IPS-18a (cell line): ENCODE data around the gene ZBP1.

Source experiments
- H3K27ac ChIP-seq: one replicate; pipeline ENCODE4 v1.5.1; 2013; ENCODE audit warnings: low read length
- H3K27me3 ChIP-seq: one replicate; pipeline ENCODE4 v1.6.1; 2013; ENCODE audit warnings: mild to moderate bottlenecking, low read length; ENCODE audit not compliant: control insufficient read depth, insufficient read depth
- H3K36me3 ChIP-seq: one replicate; pipeline ENCODE4 v1.6.1; 2013; ENCODE audit warnings: low read depth, low read length; ENCODE audit not compliant: control insufficient read depth
- H3K4me1 ChIP-seq: one replicate; pipeline ENCODE4 v1.6.1; 2013; ENCODE audit warnings: low read depth, low read length; ENCODE audit not compliant: control insufficient read depth
- H3K4me3 ChIP-seq: one replicate; pipeline ENCODE4 v1.5.1; 2013; ENCODE audit warnings: low read length
- H3K9ac ChIP-seq: one replicate; pipeline ENCODE4 v1.6.1; 2013; ENCODE audit warnings: mild to moderate bottlenecking, low read length, moderate library complexity
- H3K9me3 ChIP-seq: one replicate; pipeline ENCODE4 v1.6.1; 2013; ENCODE audit warnings: low read depth, low read length; ENCODE audit not compliant: control insufficient read depth

Gene ZBP1

DNA sequence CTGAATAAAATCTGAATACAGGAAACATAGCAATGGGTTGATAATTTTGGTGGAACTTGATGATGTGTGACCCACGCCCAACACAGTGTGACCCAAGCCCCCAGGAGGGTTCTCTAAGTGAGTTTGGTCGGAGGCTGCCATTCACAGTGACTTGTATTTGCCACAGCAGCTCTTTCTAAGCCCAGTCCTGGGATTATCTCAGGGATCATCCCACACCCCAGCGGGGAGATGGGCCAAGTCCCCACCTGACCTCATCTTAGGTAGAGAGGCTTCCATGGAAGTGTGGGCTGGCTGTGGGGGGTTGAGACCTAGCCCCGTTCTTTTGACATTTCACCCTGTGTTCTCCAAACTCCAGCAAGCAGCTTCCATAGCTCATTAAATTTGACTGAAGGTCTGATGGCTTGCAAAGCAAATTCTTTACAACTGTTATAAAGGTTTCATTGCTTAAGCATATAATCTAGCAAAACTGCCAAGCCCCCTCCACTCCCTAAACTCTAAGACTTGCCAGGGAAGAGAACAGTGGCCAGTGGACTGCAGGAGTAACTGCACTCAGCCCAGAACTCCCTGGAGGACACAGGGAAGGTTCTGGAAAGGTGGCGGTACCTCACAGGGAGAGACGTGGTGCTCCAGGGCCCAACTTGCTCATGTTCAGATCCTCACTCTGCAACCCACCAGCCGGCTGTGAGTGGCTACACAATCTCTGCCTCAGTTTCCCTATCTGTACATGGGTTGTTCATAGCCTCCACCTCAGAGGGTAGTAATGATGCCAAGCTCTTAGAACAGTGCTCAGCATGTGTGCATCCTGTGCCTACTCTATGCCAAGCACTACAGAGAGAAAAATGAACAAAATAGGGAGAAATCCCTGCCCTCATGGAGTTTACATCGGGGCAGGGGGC, 60.3 kb downstream of the ZBP1 start:
- Histone ChIP-seq H3K27me3 (no peaks in the 10 kb centered on the region), H3K4me1 (no peaks in the 10 kb centered on the region), H3K9ac (no peak overlapping the region), H3K9me3 (no peaks in the 10 kb centered on the region), H3K4me3 (no peak overlapping the region), H3K27ac (no peak overlapping the region), H3K36me3 (no peaks in the 10 kb centered on the region)

GRCh38 chr20:57559289-57559634, 61.0 kb downstream of the ZBP1 start:
- Histone ChIP-seq H3K27me3 (no peaks in the 10 kb centered on the region), H3K36me3 (no peaks in the 10 kb centered on the region), H3K4me1 (no peaks in the 10 kb centered on the region), H3K9me3 (no peaks in the 10 kb centered on the region), H3K27ac (no peak overlapping the region), H3K4me3 (no peak overlapping the region), H3K9ac (no peak overlapping the region)

- Histone ChIP-seq H3K36me3 (no peaks in the 10 kb centered on the region), H3K9ac (no peak overlapping the region), H3K27ac (no peak overlapping the region), H3K4me3 (no peak overlapping the region), H3K9me3 (no peaks in the 10 kb centered on the region), H3K27me3 (no peaks in the 10 kb centered on the region), H3K4me1 (no peaks in the 10 kb centered on the region)
These were observed 61.5 kb downstream of the ZBP1 start for GRCh38 chr20:57558614-57559288.

DNA sequence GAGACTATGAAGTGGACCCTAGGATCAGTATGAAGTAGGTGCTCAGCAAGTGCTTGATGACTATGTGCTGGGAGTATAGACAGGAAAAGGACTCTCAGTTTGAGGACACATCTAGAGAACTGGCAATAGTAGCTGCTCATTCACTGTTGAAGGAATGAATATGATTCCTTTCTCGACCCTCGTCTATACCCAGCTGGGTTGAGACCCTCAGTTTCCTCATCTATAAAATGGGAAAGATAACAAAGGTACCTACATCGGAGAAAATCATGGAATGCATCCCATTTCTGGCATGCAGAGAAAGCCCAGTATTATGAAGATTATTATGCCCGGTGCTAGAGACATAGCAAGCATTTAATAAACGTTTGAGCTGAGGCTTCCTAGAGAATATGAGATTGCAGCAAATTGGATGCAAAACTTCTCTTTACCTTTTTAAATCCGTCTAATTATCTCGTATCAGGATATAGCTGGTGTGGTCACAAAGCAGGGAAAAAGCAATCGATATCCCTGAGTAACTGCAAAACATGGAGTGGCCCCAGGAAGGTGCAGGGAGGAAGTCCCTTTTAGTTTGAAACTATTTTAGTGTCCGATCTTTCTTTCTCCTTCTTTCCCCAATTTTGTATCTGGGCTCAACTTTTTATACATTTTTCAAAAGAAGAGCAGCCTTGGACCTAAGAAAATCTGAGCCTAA, 62.2 kb downstream of the ZBP1 start:
- H3K9me3 ChIP-seq: no peaks in the 10 kb centered on the region
- H3K27me3 ChIP-seq: no peaks in the 10 kb centered on the region
- no peak overlapping the region for H3K27ac ChIP-seq
- H3K4me3 ChIP-seq: no peak overlapping the region
- H3K9ac ChIP-seq: no peak overlapping the region
- no peaks in the 10 kb centered on the region for H3K4me1 ChIP-seq
- H3K36me3 ChIP-seq: no peaks in the 10 kb centered on the region

DNA sequence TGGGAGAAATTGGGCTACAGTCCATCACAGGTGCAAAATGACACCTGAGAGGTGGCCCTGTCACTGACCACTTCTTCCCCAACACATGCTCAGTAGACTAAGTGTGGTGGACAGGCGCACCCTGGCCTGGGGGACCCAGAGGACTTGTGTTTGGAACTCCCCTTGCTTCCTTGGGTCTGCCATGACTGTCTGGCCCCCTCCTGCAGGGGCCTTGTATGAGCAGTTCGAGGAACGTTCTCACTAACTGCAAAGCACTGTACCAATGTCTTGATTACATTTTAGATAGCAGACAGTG, 63.3 kb downstream of the ZBP1 start:
- no peak overlapping the region for H3K27ac ChIP-seq
- H3K27me3 ChIP-seq: no peaks in the 10 kb centered on the region
- no peaks in the 10 kb centered on the region for H3K9me3 ChIP-seq
- no peak overlapping the region for H3K4me3 ChIP-seq
- no peaks in the 10 kb centered on the region for H3K4me1 ChIP-seq
- H3K9ac ChIP-seq: no peak overlapping the region
- no peaks in the 10 kb centered on the region for H3K36me3 ChIP-seq

DNA sequence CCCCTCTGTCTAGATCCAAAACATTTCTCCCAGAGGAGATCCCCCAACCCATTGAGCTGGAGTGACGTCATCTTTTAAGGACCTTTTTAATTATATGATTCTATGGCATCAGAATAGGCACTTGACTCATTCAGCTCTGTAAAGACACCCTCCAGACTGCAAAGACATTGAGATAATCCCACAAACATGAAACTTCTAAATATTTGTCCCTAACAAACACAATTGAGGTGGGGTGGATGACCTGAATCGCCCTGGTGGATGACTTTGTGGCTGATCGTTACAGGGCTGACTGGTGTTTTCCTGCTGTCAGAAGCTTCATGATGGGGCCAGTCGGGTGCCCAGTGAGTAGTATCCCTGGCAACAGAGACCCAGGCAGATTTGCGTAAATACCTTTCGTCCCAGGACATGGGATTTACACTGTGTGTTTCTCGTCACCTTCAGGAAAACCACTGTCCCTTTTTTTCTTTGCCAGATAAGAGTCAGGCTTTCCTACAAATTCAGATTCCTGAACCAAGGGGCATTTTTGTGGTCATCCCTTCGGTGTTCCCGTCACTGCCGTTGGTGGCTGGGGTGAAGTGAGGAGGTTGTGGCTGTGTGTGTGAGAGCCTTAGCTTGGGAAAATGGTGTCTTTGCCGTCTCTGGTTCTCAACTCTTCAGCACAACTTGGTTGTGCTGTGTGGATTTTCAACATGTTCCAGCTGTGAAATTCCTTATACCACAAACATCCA, 64.6 kb downstream of the ZBP1 start:
- no peaks in the 10 kb centered on the region for H3K9me3 ChIP-seq
- H3K9ac ChIP-seq: no peak overlapping the region
- no peak overlapping the region for H3K4me3 ChIP-seq
- H3K4me1 ChIP-seq: no peaks in the 10 kb centered on the region
- H3K27ac ChIP-seq: no peak overlapping the region
- H3K36me3 ChIP-seq: no peaks in the 10 kb centered on the region
- H3K27me3 ChIP-seq: no peaks in the 10 kb centered on the region
